ENCODE measurements around the gene HBA2. TPM values are rescaled to one million over a fixed set of nuclear protein-coding genes. Genes with fewer than 3 reads are reported as not detected.

HBA2 gene
- total and polyA plus RNA-seq, 8 donors = 1.1 to 39.5 (median 4.3) TPM

DNA sequence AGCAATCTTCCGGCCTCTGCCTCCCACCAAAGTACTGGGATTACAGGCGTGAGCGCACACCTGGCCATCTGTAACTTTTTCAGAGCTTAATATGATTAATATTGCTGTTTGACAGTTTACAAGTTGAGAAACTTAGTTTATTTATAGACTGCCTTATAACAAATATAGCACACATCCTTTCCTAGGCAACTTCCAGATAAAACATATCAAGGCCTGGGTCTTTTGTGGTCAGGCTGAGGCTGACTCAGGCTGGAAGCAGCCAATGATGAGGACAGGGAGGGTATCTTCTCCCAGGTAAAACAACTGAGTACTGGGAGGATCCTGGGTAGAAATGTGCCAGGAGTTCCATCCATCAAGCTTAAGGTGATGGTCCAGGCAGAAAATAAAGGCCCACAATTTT lies 40.3 kb downstream of the HBA2 start:
- 90 to 91% methylated on average over 3 of the region's 3 CpGs for WGBS, 2 donors
- Histone ChIP-seq H3K36me3 (peaks cover 0 to 17% (median 1%) of the 10 kb centered on the region in 3 donors), H3K9me3 (no peaks in the 10 kb centered on the region), H3K27me3 (no peaks in the 10 kb centered on the region), H3K27ac (no peak overlapping the region), H3K4me1 (no peaks in the 10 kb centered on the region), H3K4me3 (no peak overlapping the region)
- no peak for TF ChIP-seq CTCF (IDR thresholded peaks at IDR 0.05)
- DNase-seq = peak in 1 of 6 donors; percentile 9
- no peak for FAIRE-seq
- no peak for ATAC-seq
- intact Hi-C loops (cut with DNase I) = no loop called here

DNA sequence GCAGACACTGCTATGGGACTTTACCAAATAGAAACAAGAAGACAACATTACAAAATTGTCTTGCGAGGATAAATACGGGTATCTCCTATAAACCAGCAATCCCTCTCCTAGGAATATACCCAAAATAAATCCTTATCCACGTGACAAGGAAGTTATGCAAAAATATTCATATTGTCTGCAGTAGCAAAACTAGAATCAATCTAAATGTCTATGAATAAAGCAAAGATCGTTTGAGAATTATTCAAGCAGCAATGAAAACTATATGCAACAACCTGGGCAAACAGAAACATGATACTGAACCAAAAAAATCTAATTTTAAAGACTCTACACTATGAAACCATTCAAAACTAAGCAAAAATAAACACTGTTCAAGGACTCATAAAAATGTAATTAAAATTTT lies 47.3 kb downstream of the HBA2 start:
- H3K27ac ChIP-seq = no peak overlapping the region
- H3K36me3 ChIP-seq = peaks cover 0 to 52% (median 6%) of the 10 kb centered on the region in 3 donors
- no peaks in the 10 kb centered on the region for H3K9me3 ChIP-seq
- no peaks in the 10 kb centered on the region for H3K27me3 ChIP-seq
- no peak for FAIRE-seq
- ATAC-seq = no peak
- 60 to 65% methylated on average over 4 of the region's 4 CpGs for WGBS, 2 donors
- no peak for DNase-seq
- no peak overlapping the region for H3K4me3 ChIP-seq
- intact Hi-C loops (cut with DNase I) = no loop called here
- TF ChIP-seq CTCF (IDR thresholded peaks at IDR 0.05) = no peak
- no peaks in the 10 kb centered on the region for H3K4me1 ChIP-seq

Other genes starting within 250 kb of the HBA2 start
- 1 to 10 TPM; 2.8 to 4.7 (median 4.1) TPM for gene POLR3K, start 119.3 kb upstream of the HBA2 start, total RNA-seq
- gene POLR3K, start 119.3 kb upstream of the HBA2 start, polyA plus RNA-seq = 1 to 10 TPM; 4.1 to 5.3 TPM
- gene SNRNP25, start 119.0 kb upstream of the HBA2 start, total RNA-seq = 1 to 10 TPM; 6.8 to 9.2 (median 7.8) TPM
- gene SNRNP25, start 119.0 kb upstream of the HBA2 start, polyA plus RNA-seq = 10 to 100 TPM; 17.1 to 17.3 TPM
- 10 to 100 TPM in 5 of 6 donors, 1 to 10 TPM in 1; 7.3 to 24.0 (median 11.2) TPM for gene RHBDF1, start 100.2 kb upstream of the HBA2 start, total RNA-seq
- 10 to 100 TPM; 54.1 to 56.3 TPM for gene RHBDF1, start 100.2 kb upstream of the HBA2 start, polyA plus RNA-seq
- 10 to 100 TPM; 19.2 to 28.3 (median 24.4) TPM for gene MPG, start 94.7 kb upstream of the HBA2 start, total RNA-seq
- gene MPG, start 94.7 kb upstream of the HBA2 start, polyA plus RNA-seq = 10 to 100 TPM; 48.4 to 62.5 TPM
- gene NPRL3, start 34.2 kb upstream of the HBA2 start, total RNA-seq = 10 to 100 TPM in 5 of 6 donors, 1 to 10 TPM in 1; 8.6 to 16.4 (median 13.3) TPM
- 10 to 100 TPM; 18.9 to 25.2 TPM for gene NPRL3, start 34.2 kb upstream of the HBA2 start, polyA plus RNA-seq
- gene HBZ, start 20.2 kb upstream of the HBA2 start, total RNA-seq = under 1 TPM in 1 of 6 donors, not detected in 5; 0.35 TPM
- not detected for gene HBZ, start 20.2 kb upstream of the HBA2 start, polyA plus RNA-seq
- gene HBM, start 6.9 kb upstream of the HBA2 start, total RNA-seq = not detected
- not detected for gene HBM, start 6.9 kb upstream of the HBA2 start, polyA plus RNA-seq
- 10 to 100 TPM in 3 of 6 donors, 1 to 10 TPM in 3; 1.9 to 51.7 (median 7.0) TPM for gene HBA1, start 3.8 kb downstream of the HBA2 start, total RNA-seq
- 1 to 10 TPM in 1 of 2 donors, under 1 TPM in 1; 0.85 to 4.2 TPM for gene HBA1, start 3.8 kb downstream of the HBA2 start, polyA plus RNA-seq
- under 1 TPM in 1 of 6 donors, not detected in 5; 0.32 TPM for gene HBQ1, start 7.6 kb downstream of the HBA2 start, total RNA-seq
- gene HBQ1, start 7.6 kb downstream of the HBA2 start, polyA plus RNA-seq = not detected
- 10 to 100 TPM; 20.6 to 54.4 (median 31.8) TPM for gene LUC7L, start 56.6 kb downstream of the HBA2 start, total RNA-seq
- 100 to 1,000 TPM; 273 to 333 TPM for gene LUC7L, start 56.6 kb downstream of the HBA2 start, polyA plus RNA-seq
- gene FAM234A, start 61.9 kb downstream of the HBA2 start, total RNA-seq = 10 to 100 TPM; 34.2 to 51.2 (median 39.7) TPM
- gene FAM234A, start 61.9 kb downstream of the HBA2 start, polyA plus RNA-seq = 10 to 100 TPM; 39.1 to 49.7 TPM
- gene RGS11, start 103.1 kb downstream of the HBA2 start, total RNA-seq = 10 to 100 TPM in 1 of 6 donors, 1 to 10 TPM in 5; 4.5 to 14.0 (median 8.0) TPM
- 10 to 100 TPM; 42.9 to 47.2 TPM for gene RGS11, start 103.1 kb downstream of the HBA2 start, polyA plus RNA-seq
- gene ARHGDIG, start 107.7 kb downstream of the HBA2 start, total RNA-seq = 10 to 100 TPM in 5 of 6 donors, 1 to 10 TPM in 1; 5.6 to 62.8 (median 50.7) TPM
- 100 to 1,000 TPM in 1 of 2 donors, 10 to 100 TPM in 1; 35.6 to 165 TPM for gene ARHGDIG, start 107.7 kb downstream of the HBA2 start, polyA plus RNA-seq
- 1,000 to 10,000 TPM in 3 of 6 donors, 100 to 1,000 TPM in 2, 10 to 100 TPM in 1; 13.0 to 1,352 (median 889) TPM for gene PDIA2, start 110.3 kb downstream of the HBA2 start, total RNA-seq
- gene PDIA2, start 110.3 kb downstream of the HBA2 start, polyA plus RNA-seq = 1,000 to 10,000 TPM; 1,758 to 3,084 TPM
- gene AXIN1, start 179.8 kb downstream of the HBA2 start, total RNA-seq = 10 to 100 TPM in 3 of 6 donors, 1 to 10 TPM in 3; 8.0 to 13.6 (median 9.6) TPM
- 10 to 100 TPM; 12.3 to 12.8 TPM for gene AXIN1, start 179.8 kb downstream of the HBA2 start, polyA plus RNA-seq
- gene MRPL28, start 197.7 kb downstream of the HBA2 start, total RNA-seq = 10 to 100 TPM in 5 of 6 donors, 1 to 10 TPM in 1; 9.2 to 22.0 (median 18.6) TPM
- 10 to 100 TPM; 58.1 to 65.4 TPM for gene MRPL28, start 197.7 kb downstream of the HBA2 start, polyA plus RNA-seq
- gene PGAP6, start 209.1 kb downstream of the HBA2 start, total RNA-seq = 10 to 100 TPM; 53.1 to 75.5 (median 58.9) TPM
- 10 to 100 TPM; 62.1 to 88.5 TPM for gene PGAP6, start 209.1 kb downstream of the HBA2 start, polyA plus RNA-seq
- gene NME4, start 224.3 kb downstream of the HBA2 start, total RNA-seq = 10 to 100 TPM; 11.0 to 32.5 (median 20.8) TPM
- 10 to 100 TPM; 48.4 to 68.6 TPM for gene NME4, start 224.3 kb downstream of the HBA2 start, polyA plus RNA-seq
- gene DECR2, start 229.0 kb downstream of the HBA2 start, total RNA-seq = 10 to 100 TPM in 5 of 6 donors, 1 to 10 TPM in 1; 9.2 to 21.4 (median 15.6) TPM
- gene DECR2, start 229.0 kb downstream of the HBA2 start, polyA plus RNA-seq = 10 to 100 TPM; 48.8 to 68.0 TPM

Data from pancreas (tissue), 10 donors.